HG02610 (cell line): ENCODE data around the gene THBS4.

Experiments
- ATAC-seq: cut with Tn5 transposase; IDR thresholded peaks from one replicate; pipeline ENCODE4 v1.9.1; 2021; ENCODE audit warnings: mild to moderate bottlenecking, moderate library complexity; ENCODE audit not compliant: unreplicated experiment

Gene THBS4

DNA sequence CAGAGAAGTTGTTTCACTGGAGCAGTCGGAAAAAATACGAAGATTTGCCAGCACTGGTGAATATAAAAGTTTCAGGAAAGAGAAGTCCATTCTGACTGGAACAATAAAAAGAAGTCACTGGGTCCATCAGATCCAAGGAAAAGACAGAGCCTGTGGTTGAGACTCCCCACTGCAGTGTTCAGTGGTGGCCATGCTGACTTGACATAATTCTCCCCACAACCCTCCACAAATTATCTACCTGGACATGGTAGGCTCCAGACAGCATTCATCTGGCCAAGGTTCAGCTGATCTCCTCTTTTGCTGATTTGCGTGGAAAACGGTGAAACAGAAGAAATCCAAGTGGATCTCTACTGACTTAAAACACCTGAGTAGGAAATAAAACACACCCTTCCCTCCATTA is 8.0 kb downstream of the THBS4 start:
- ATAC-seq = no peak

DNA sequence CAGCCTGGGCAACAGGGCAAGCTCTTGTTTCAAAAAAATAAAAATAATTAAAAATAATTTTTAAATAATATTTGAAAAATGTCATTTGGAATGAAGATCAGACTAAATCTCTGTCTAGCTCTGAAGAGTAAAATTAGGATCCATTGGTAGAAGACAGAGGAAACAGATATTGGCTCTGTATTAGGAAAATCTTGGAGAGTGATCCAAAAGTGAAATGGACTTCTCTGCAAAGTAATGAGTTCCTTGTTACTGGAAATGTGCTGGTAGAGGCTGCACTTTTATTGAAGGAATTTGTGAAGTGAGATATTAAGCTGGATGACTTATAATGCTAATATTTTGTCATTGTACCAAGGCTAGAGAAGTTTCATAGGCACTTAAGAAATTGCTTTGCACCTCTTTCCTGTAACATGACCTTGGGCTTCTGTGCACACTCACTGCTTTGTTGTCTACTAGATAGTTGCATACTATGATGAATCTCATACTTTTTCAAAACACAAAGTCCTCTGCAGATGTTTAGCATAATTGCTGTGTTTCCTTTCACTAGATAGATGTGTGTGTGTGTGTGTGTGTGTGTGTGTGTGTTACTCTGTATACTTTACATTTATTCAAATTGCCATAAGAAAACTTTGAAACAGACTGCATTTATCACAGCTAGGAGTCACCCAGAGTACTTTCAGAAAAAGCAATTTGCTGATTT is 13.1 kb downstream of the THBS4 start:
- no peak for ATAC-seq

DNA sequence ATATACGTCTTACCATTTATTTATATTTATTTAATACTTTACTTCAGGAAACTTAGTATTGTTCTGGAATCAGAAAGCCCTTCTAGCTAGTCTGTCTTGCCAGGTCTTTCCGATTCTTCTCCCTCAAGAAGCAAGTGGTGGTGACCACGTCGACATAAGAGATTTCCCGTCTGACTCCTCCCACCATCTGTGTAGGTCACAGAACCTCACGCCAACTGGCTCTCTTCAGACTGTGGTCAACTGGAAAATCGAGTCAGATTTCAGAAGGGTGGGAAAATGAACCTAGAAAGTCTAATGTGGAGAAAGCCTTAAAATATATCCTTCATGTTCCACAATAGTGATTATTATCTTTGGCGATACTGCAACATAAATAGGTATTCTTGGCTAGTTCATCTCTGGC is 17.3 kb downstream of the THBS4 start:
- ATAC-seq = no peak

DNA sequence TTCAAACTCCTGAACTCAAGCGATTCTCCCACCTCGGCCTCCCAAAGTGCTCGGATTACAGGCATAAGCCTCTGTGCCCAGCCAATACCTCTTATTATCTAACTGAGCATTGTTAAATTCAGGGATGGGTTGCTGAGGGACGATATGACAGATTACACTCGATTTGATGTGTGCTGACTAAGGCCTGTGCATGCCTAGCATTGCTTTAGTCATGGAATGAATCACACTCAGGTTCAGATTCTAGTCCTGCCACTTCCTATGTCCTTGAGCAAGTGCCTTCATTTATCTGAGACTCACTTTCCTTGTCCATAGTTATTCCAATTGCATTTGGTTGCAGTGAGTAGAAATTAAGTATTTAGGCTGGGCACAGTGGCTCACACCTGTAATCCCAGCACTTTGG is 19.5 kb downstream of the THBS4 start:
- no peak for ATAC-seq

DNA sequence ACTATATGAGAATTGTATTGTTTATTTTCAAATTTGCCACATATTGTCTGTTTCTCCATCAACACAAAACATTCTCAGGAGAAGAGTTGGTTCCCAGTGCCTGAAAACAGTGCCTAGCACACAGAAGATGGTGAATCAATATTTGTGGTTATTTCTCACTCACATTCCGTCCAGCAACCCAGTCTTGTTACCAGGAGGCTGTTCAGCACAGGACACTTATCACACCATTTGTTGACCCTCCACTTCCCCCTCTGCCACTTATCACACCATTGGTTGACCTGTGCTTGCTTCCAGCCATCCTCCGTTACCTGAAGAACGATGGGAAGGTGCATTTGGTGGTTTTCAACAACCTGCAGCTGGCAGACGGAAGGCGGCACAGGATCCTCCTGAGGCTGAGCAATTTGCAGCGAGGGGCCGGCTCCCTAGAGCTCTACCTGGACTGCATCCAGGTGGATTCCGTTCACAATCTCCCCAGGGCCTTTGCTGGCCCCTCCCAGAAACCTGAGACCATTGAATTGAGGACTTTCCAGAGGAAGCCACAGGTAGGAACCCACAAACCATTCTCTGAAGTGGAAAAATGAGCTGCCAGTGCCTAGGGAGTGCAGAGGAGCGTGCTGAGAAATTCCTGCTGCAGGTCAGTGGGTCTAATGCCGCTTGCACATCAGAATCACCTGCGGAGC is 20.5 kb downstream of the THBS4 start:
- no peak for ATAC-seq

DNA sequence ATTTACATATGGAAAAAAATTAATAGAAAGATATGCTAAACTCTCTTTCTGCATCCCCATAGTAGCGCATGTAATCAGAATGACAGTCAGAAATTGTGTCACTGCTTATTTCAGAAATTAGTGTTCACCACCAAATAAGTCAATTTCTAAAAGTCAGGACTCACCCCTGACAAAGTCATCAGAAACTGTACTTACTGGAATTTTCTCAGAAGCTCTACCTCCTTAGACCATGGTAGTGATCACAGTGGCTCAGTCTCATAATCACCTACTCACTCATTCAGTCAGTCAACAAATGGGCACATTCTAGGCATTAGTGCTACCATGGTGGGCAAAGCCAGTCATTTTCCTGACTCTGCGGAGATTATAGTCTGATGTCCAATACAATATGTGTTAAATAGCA is 22.0 kb downstream of the THBS4 start:
- ATAC-seq = no peak

DNA sequence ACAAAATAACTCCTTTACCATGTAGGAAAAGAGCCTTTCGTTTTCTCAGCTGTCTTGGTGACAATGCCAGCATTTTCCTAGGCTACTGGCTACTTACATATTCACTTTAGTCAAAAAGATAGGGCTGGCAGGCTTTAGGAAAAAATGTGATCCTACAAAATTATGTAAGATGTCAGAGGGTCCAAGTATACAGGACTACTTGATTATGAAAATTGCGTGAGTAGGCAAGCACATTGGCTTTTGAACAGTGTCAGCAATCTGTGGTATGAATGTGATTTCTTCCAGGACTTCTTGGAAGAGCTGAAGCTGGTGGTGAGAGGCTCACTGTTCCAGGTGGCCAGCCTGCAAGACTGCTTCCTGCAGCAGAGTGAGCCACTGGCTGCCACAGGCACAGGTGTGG is 22.8 kb downstream of the THBS4 start:
- no peak for ATAC-seq

DNA sequence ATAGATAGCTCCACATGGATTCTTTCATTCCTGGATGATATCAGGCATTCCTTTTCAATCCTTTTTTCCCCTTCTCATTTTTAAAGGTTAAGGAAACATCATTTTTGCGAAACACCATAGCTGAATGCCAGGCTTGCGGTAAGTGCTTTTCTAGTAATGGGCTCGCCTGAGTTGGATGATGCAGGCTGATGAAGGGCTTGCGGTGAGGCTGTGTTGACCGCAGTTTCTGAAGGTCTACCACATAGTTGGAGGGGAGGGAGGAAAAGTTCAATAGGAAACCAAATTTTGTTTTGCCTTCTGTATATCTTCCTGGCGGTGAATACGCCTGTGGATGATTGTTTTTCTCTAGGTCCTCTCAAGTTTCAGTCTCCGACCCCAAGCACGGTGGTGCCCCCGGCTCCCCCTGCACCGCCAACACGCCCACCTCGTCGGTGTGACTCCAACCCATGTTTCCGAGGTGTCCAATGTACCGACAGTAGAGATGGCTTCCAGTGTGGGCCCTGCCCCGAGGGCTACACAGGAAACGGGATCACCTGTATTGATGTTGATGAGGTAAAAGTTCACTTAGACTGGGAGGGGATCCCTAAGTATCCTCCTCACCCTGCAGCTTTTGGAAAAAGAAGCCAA is 24.3 kb downstream of the THBS4 start:
- no peak for ATAC-seq

DNA sequence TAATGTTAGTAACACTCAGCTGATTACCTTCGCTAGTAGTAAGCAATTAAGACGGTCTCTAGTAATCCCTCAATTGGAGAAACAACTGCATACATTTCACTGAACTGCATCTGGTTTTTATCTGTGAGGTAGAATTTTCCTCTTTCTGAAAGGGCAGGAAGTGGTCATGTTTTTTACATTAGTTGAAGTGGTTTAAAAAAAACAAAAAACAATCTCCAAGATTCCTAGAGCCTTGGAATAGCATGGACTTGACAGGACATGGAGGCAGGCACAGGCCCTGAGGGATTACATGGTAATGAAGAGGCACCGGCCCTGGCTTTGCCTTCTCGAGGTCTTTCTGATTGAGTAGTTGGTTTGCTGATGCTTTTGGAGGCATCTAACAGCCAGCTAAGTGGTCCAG is 25.8 kb downstream of the THBS4 start:
- no peak for ATAC-seq

DNA sequence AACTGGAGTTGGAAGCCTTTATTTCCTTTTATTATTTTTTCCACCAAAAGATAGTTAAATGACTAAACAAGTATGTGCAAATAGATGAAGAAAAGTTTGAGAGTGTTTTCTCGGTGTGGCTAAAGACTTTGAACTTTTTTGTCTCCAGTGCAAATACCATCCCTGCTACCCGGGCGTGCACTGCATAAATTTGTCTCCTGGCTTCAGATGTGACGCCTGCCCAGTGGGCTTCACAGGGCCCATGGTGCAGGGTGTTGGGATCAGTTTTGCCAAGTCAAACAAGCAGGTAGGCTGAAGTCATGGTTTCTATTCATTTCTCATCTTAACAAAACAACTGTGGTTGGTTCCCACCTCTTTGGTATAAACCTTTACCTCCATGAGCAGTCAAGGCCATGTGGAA is 26.4 kb downstream of the THBS4 start:
- ATAC-seq = no peak

DNA sequence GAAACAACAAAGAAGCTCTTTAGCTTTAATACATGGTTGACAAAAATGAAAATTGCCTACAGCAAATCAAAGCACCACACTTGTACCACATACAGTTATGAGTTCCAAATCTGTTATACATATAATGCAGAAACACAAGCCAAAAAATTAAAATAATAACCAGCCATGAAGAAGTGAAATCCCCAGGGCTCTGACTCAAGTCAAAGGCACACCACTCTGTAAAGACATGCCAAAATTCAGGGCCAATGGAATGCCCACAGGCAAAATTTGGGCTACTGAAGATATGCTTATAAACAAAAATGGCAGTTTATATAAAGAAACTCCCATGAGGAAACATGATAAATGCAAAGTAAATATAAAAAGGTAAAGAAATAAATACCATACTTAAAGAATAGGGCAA is 29.0 kb downstream of the THBS4 start:
- ATAC-seq = no peak

DNA sequence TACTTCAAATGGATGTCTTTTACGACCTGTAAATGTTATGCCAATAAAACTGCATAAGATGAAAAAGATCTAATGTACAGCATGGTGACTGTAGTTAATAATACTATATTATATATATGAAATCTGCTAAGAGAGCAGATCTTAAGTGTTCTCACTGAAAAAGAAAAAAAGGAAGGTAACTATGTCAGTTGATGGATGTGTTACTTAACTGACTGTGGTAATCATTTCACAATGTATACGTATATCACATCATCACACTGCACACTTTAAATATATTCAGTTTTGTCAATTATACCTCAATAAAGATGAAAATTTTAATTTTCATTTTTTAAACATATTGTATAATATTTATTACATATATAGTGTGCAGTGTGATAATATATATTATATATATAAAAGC is 31.9 kb downstream of the THBS4 start:
- ATAC-seq = no peak

DNA sequence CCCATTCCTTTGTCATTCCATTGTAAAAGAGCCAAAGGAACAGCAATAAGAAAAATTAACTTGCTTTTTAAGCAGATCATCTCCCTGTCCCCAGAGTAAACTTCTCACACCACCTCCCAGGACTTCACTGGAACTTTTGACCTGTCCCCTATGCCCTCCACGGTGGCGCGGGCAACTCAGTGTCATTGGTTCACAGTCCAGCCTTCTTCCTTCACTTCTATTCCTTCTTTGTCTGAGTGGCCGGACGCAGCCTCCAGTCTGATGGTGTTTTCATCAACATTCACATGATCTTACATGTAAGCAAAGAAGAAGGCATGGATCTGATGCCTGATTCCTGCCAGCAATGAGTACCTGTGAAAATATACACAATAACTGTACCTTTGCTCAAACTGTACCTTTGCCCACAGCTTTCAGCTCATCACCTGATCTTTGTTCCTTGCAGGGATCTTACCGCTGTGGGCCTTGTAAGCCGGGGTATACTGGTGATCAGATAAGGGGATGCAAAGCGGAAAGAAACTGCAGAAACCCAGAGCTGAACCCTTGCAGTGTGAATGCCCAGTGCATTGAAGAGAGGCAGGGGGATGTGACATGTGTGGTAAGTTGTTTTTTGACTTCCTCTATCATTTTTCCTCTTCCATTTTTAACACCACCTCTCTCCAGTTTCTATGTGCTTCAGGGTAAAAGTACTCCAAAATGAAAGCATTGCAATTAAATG is 32.5 kb downstream of the THBS4 start:
- no peak for ATAC-seq

DNA sequence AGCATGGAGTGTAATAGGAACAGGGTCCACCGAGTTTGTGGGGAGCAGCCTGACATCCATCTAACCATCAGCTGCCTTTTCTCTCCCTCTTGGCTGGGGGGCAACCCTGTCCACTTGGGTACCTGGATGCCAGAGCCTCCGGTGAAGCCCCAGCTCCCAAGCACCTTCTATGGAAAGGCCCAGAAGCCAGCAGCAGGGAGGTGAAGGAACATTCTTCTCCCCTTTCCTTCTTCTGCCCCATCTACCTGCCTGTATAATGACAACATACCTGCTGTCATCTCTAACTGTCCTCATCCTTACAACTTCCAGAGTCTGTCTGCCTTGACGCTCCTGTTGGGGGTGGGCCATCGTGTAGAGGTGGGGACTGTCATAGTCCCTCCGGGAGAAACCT is 33.1 kb downstream of the THBS4 start:
- no peak for ATAC-seq

DNA sequence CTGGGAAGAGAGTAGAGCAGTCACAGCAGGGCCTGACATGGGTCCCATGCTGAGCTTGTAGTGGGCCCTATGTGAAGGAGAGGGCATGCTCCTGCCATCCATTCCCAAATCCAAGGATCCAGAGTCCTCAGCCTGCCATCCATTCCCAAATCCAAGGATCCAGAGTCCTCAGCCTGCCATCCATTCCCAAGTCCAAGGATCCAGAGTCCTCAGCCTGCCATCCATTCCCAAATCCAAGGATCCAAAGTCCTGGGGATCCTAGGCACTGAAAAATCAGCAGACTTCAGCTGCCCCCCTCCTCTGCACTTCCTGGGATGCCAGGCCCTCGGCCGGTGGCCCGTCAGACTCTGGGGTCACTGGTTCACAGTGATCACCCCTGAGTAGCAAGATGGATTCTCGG is 33.6 kb downstream of the THBS4 start:
- ATAC-seq = no peak

DNA sequence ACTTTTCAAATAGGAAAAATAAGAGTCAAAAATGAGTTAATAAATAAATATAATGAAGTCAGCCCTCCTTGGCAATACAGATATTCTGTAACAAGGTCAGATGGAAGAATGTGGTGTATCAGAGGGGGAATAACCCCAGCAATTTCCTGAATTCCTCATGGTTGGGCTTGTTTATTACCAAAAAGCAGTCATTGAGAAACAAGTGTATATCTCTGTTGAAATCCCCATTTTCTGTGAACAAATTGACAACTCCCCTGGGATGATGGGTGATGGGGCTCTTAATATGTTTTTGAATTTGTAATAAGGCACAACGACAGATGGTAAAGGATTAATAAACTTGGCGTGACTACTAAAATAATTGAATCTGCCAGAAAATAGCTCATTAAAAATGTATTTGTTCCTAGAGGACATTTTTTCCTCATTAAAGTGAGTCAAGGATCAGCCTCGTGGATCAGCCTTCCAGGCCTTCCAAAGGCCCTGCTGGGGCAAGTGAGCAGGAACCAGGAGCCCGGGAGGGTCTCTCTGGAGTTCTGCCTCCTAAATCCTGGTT is 34.2 kb downstream of the THBS4 start:
- no peak for ATAC-seq

DNA sequence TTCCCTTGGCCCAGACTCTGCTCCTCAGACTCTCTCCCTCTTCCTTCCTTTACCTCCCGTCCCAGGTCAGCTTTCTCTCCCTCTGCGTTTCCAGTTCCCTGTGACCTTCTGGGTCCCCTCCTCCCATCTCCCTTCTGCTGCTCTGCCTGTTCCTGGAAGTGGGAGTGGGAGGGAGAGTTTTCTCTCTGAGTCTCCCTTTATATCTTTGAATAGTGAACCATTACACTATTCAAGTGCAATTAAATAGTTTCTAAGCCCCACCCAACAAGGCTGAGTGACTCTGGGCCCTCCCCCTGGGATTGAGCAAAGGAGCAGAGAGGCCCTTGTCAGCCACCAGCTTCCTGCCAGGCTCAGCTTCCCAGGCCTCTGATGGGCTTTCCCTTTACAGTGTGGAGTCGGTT is 34.8 kb downstream of the THBS4 start:
- no peak for ATAC-seq

DNA sequence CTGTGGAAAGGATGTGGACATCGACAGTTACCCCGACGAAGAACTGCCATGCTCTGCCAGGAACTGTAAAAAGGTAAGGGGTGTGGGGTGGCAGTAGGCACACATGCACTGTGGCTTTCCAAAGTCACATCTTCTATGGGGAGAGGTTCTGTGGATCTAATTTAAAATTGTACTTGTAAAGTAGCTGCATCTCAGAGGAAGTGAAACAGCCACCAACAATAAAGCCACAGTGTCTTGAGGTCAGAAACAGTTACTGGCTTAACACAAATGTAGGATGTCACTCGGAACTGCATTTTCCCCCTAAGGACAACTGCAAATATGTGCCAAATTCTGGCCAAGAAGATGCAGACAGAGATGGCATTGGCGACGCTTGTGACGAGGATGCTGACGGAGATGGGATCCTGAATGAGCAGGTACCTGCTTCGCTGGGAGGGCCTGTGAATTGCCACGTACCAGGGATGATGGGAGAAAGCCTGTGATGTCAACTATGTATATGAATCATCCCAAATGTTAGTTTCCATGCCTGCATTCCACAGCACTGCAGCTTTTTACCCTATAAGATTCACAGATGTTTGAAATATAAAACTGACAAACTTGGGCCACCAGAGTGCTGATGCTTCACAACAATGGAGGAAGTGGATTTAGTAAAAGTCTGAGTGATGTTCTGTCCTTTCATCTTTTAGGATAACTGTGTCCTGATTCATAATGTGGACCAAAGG is 35.3 kb downstream of the THBS4 start:
- peak; percentile 50 for ATAC-seq

DNA sequence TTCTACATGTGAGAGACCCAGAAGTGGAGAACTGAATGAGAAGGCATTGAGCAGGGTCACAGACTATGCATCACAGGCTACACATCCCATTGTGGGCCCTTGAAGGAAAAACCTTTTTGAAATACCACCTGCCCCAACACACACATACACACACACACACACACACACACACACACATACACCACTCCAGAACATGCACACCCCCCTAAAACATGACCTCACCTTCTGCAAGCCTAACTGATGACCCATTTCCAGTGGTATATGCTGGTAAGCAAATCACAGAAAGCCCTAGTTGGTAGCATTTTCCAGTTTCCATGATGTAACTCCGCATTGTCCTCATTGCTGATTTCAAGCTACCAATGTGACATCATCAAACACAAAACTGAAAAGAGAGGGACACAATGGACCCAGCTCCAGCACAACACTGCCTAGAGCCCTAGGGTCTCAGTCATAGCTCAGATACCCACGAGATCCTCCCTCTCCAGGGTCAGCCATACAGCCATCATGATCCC is 36.4 kb downstream of the THBS4 start:
- ATAC-seq = no peak
